GM10847 (cell line): ENCODE results near the gene ATXN1.

Experiments
- POLR2A ChIP-seq: IDR thresholded peaks from 2 replicates; pipeline ENCODE4 v1.6.1; 2011; ENCODE audit not compliant: insufficient read length; ENCODE audit errors: extremely low read depth

The ATXN1 gene

DNA sequence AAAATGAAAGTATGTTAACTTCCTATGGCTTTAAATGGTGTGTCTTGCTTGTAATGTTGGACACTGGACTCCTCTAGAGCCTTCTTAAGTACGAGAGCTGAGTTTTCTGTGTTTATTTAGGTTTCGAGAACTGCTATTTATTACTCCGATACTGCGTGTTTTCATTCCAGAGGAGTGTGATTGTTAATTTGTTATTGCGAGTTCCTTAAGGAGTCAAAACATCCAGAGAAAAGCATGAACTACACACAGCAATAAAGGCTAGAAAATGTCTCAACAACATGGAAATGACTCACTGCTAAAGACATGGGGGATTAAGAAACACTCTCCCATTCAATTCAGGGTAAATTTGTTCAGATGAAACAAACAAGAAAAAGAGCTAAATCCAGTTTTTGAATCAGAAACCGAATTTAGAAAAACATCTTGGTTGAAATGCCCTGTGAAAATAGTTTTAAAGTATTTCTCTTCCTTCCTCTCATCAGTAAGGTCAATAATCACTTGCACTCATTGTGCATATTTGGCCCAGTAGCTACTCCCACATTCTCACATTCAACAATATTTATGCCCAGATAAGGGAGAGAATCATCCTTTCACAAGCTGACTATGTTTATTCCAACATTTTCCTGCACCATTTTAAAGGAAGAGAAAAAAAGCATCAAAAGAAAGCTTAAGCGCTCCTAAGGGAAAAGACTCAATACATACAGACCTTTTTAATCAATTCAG is 36.0 kb downstream of the ATXN1 start:
- TF ChIP-seq POLR2A = no peak

DNA sequence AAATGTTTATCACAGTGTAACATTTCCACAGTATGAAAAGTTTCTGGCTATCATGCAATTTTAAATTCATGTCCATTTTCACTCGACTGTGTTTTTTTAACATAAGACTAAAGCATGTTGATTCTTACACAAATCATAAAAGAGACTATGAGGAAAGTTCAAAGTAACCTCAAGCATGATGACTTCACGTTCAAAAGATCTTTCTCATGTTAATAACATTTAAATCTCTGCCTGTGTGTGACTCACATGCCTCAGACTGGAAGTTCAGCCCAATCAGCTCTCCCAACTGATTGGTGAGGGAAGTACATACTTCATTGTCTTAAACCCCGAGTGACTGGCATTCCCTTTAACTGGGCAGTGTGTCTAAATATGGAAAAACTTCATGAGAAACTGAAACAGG is 37.4 kb downstream of the ATXN1 start:
- no peak for TF ChIP-seq POLR2A

DNA sequence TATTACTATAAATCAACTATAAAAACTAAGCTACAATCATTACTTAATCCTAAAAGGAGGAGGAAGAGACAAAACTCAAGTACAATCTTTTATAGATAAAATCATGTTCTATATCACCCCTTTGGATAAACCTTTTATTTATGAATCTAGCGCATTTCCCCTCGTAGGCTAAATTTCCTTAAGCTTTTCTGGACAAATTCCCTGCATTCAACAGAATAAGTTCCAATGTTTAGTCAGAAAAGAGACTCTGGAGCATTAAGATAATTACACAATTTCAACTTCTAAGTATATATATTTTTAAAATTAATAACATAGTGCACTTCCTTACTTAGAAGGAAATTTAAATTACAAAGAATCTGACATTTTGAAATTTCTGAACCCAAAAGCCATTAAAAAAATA is 37.9 kb downstream of the ATXN1 start:
- no peak for TF ChIP-seq POLR2A

DNA sequence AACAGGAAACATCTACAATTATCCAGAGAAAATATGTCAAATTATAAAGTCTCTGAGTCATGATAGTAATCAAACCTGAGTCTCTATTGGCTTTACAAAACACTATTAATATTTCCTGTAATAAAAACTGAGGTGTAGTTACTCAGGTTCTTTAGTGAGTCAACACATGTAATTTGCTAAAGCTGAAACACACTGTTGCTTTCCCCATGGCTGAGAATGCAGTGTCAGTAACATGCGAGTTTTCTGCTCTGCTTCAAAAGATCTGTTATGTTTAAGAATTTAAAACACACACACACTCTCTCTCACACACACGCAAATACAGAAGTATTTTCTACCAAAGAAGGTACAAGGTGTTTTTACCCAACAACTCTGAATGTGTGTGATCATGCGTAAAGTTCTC is 38.6 kb downstream of the ATXN1 start:
- no peak for TF ChIP-seq POLR2A

DNA sequence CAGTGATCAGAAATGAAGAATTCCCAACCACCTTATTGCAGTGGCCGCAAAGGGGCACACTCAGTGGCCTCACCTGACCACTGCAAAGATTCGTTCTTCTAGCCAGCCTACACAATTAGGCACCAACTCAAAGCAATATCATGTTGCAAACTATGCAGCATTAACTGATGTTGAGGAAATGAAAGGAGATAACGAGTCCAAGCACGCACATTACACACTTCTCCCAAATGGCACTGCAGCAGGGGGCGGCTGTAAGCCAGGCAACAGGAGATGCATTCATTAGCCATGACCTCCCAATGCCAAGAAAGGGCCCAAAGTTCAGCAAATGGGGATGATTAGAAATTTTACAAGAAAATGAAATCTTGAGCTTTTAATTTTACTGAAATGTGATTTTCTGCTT is 39.3 kb downstream of the ATXN1 start:
- TF ChIP-seq POLR2A = no peak

DNA sequence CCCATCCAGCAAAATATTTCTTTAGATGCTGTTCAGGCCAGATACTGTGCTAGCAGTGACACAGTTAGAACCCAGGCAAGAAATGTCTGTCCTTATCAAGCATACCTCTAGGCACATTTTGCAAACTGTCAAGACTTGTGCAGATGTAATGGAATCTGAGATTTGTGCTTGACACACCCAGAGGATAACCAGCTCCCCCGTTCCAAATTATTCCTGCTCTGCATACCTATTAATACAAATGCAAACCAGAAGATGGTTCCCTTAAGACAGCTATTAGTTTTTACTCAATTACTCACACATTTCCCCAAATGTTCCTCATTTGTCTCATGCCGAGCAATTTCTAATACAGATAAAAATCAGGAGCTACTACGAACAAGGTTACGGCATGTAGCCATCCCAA is 40.4 kb downstream of the ATXN1 start:
- no peak for TF ChIP-seq POLR2A

DNA sequence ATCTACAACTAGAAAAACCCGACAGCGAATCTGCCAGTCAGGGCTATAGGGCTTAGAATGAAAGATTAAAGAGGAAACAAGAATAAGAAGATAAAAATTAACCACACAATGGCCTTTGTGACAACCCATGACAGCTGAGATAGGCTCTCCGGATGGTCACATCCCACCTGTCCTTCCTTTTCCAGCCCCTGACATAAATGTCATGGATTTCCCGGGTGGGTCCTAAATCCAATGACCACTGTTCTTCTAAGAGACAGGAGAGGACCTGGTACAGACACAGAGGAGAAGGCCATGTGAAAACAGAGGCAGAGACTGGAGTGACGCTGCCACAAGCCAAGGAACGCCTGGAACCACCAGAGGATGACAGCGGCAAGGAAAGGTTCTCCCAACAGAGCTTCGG is 41.8 kb downstream of the ATXN1 start:
- TF ChIP-seq POLR2A = no peak

DNA sequence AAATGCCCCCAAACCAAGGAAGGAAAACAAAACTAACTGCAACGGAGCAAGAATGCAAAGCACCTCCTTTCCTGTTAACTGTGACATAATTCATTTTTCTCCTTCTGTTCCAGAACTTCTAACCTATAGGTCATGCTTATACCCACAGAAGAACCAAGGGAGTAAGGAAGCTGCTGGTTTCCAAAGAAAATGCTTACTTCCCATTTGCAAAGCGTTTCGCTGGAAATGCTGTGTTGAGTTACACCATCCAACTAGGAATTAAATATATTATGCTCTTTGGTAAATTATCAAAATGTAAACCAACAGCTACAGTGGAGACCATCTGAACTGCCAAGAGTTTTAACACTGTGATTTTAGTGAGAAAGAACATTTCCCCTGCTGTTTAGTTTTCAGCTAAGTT is 42.9 kb downstream of the ATXN1 start:
- no peak for TF ChIP-seq POLR2A

DNA sequence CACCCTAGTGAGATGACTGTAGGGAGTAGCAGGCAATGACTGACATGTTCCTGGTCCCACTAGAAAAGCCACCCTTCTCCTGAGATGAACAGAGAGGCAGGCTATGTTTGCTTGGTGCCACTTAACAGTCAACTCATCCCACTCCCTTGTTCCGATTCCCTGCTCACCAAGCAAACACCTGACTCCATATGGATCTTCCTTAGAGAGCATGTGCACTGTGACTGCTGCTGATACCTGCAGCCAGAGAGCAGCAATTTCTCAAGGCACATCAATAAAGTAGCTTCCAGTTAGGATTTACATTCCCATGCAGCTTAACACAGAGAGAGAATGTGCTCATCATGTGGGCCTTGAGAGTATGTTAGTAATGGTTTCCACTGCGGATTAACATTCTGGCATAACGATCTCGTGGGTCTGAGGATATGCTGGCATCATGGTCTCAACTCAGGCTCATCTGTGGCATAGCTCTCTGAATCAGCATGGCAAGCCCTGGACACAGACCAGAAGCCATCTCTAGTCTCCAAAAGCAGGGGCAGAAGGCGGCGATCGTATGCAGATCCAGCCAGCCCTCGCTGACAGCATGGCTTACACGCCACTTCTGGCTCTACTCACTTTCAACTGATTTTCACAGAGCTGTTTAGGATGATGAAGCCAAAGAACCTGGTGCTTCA is 43.9 kb downstream of the ATXN1 start:
- no peak for TF ChIP-seq POLR2A

DNA sequence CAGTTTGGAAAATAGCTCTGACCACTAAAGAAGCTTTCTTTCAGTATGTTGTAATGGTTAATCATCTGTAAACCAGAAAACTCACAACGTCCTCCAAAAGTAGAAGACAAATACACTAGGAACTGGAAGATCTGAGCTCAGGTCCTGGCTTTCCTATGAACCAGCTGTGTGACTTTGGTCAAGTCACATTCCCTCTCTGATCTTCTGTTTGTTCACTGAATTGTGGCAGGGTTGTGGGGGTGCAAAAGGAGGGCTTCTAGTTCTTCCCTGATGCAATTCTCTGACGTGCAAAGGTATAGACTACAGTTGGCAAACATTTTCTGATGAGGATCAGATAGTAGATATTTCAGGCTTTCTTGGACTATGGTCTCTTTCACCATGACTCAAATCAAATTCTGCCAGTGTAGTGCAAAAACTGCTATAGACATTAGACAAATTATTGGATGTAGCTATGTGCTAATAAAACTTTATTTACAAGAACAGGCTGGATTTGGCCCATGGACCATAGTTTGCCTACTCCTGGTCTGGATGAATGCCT is 44.9 kb downstream of the ATXN1 start:
- TF ChIP-seq POLR2A = no peak

DNA sequence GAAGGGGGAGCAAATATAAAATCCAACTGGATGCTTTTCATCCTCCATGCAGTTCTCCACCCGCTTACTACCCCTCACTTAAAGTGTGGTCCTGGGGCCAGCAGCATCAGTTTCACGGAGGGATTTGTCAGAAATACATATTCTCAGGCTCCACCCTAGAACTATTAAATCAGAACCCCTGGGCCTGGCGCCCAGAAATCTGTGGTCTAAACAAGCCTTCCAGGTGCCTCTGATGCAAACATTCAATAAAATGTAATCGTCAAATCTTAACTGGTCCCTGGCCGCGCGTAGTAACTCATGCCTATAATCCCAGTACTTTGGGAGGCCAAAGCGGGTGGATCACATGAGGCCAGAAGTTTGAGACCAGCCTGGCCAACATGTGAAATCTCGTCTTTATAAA is 47.7 kb downstream of the ATXN1 start:
- no peak for TF ChIP-seq POLR2A

DNA sequence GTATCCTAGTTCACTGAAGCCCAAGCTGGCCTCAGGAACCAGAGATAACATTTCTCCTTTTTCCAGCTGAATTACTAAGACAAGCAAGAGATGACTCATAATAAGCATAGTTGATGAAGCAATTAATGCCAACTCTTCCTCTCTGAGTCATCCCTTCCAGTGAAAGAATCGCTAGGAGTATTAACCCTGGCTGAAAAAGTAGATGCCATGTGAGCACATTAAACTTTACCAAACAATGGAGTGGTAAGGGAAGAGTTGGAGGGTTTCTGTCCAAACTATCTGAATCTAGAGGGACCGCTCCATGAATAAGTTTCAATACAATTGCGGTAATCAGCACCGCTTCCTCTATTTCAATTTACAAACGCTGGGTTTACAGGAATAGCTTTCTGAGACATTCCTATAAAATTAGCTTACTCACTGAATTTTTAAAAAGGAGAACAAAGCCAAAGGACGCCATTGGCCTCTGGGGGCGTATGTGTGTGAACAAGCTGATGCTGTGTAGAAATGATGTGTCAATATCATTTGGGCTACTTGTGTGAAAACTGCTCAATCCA is 48.3 kb downstream of the ATXN1 start:
- no peak for TF ChIP-seq POLR2A

DNA sequence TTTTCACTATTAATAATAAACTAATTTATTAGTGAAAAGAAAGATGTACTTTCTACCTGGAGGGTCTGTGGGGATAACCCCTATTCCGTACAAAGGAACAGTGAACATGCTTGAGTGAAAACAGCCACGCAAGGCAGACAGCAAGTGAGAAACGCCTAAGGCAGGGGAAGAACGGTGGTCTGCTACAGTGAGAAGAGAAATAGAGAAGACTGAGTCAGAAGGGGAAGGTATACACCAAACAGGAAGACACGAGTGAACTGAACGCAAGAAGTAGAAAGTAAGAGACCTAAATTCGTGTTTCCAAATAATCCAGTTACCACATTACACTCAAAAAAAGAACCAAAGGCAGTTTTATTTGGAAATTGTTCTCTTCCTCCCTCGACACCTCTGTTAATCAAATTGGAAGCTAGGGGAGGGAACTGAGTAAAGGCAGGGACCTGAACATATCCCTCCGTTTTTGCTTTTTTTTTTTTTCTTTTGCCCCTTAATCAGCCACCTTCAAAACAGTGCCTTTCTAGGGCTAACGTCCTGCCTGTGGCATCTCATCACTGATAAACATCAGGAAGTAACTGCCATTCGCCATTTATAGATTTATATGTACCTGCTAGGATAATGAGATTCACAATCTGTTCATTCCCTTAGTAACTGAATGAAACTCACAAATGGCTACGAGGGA is 48.9 kb downstream of the ATXN1 start:
- no peak for TF ChIP-seq POLR2A

DNA sequence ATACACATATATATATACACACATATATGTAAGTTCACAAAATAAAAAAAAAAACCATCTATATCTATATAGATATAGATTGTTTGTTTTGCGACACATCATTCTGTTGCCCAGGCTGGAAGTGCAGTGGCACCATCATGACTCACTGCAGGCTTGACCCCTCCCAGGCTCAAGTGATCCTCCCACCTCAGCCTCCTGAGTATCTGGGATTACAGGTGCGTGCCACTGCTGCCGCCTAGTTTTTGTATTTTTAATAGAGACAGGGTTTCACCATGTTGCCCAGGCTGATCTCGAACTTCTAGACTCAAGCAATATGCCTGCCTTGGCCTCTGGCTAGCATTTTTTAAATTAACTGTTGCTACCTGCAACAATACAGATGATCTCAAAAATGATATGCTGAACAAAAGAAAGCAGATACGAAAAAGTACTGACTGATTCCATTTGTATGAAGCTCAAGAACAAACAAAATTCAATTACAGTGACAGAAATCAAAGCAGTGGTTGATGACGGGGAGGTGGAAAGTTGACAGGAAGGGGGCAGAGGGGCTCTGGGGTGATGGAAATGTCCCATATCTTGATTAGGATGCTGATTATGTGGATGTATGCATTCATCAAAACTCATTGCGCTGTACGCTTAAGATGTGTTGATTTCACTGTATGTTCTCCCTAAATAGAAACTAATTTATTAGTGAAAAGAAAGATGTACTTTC is 49.6 kb downstream of the ATXN1 start:
- TF ChIP-seq POLR2A = no peak
